Mononuclear cell (primary cell): ENCODE results near the gene NOL8. TPM values are rescaled to one million over a fixed set of nuclear protein-coding genes. Genes with fewer than 3 reads are reported as not detected.
A peak's percentile ranks its signal among the peaks of the same experiment; 100 is the strongest.

Source experiments
- H3K27me3 ChIP-seq: 2 replicates; pipeline ENCODE4 v1.6.0; 2011; ENCODE audit warnings: low read length, control low read depth; ENCODE audit not compliant: insufficient read depth
- H3K4me1 ChIP-seq: 2 replicates; pipeline ENCODE4 v1.5.1; 2011; ENCODE audit warnings: mild to moderate bottlenecking, low read length, control low read depth; ENCODE audit not compliant: insufficient read depth
- H3K4me3 ChIP-seq: 2 replicates; pipeline ENCODE4 v1.5.1; 2011; ENCODE audit warnings: mild to moderate bottlenecking, low read length, moderate library complexity
- H3K9me3 ChIP-seq: 2 replicates; pipeline ENCODE4 v1.5.1; 2011; ENCODE audit warnings: low read depth, mild to moderate bottlenecking, control low read depth, low read length
- total RNA-seq: library from RNA; depleted of rRNA; stranded (reverse); fragments of >200 nt; gene quantifications from one replicate; pipeline ENCODE4 v1.2.3, GENCODE V29; 2012

NOL8 gene
- total RNA-seq, 1 donor, result 34.2 TPM

- no peaks in the 10 kb centered on the region for H3K9me3 ChIP-seq
- no peak overlapping the region for H3K4me3 ChIP-seq
- no peaks in the 10 kb centered on the region for H3K27me3 ChIP-seq
- peaks cover 23% of the 10 kb centered on the region for H3K4me1 ChIP-seq
These were observed 2.2 kb upstream of the NOL8 start for GRCh38 chr9:92327283-92327850.

GRCh38 chr9:92325991-92326500 is 896 bp upstream of the NOL8 start:
- Histone ChIP-seq H3K4me1 (peaks cover 23% of the 10 kb centered on the region), H3K27me3 (no peaks in the 10 kb centered on the region), H3K4me3 (peak overlapping the region; percentile 80), H3K9me3 (no peaks in the 10 kb centered on the region)

GRCh38 chr9:92324889-92325268 is 271 bp downstream of the NOL8 start:
- Histone ChIP-seq H3K27me3 (no peaks in the 10 kb centered on the region), H3K4me1 (peaks cover 23% of the 10 kb centered on the region), H3K4me3 (peak overlapping the region; percentile 80), H3K9me3 (no peaks in the 10 kb centered on the region)

GRCh38 chr9:92324431-92324830 is 719 bp downstream of the NOL8 start:
- Histone ChIP-seq H3K4me1 (peaks cover 23% of the 10 kb centered on the region), H3K4me3 (peak overlapping the region; percentile 80), H3K9me3 (no peaks in the 10 kb centered on the region), H3K27me3 (no peaks in the 10 kb centered on the region)

GRCh38 chr9:92315456-92315855 is 9.7 kb downstream of the NOL8 start:
- Histone ChIP-seq H3K27me3 (no peaks in the 10 kb centered on the region), H3K4me3 (no peak overlapping the region), H3K4me1 (no peaks in the 10 kb centered on the region), H3K9me3 (no peaks in the 10 kb centered on the region)

GRCh38 chr9:92313624-92314012 is 11.5 kb downstream of the NOL8 start:
- Histone ChIP-seq H3K27me3 (no peaks in the 10 kb centered on the region), H3K4me3 (no peak overlapping the region), H3K4me1 (no peaks in the 10 kb centered on the region), H3K9me3 (no peaks in the 10 kb centered on the region)

GRCh38 chr9:92312887-92313623 is 12.1 kb downstream of the NOL8 start:
- Histone ChIP-seq H3K27me3 (no peaks in the 10 kb centered on the region), H3K9me3 (no peaks in the 10 kb centered on the region), H3K4me3 (no peak overlapping the region), H3K4me1 (no peaks in the 10 kb centered on the region)

- no peaks in the 10 kb centered on the region for H3K4me1 ChIP-seq
- H3K4me3 ChIP-seq, result no peak overlapping the region
- no peaks in the 10 kb centered on the region for H3K9me3 ChIP-seq
- no peaks in the 10 kb centered on the region for H3K27me3 ChIP-seq
These were observed 14.6 kb downstream of the NOL8 start for GRCh38 chr9:92310562-92310961.

GRCh38 chr9:92308893-92309292 is 16.3 kb downstream of the NOL8 start:
- Histone ChIP-seq H3K4me1 (no peaks in the 10 kb centered on the region), H3K4me3 (no peak overlapping the region), H3K27me3 (no peaks in the 10 kb centered on the region)

GRCh38 chr9:92300936-92301335 is 24.2 kb downstream of the NOL8 start:
- Histone ChIP-seq H3K9me3 (no peaks in the 10 kb centered on the region), H3K27me3 (no peaks in the 10 kb centered on the region), H3K4me1 (no peaks in the 10 kb centered on the region), H3K4me3 (no peak overlapping the region)

More at GRCh38 chr9:92308893-92309292, 16.3 kb downstream of the NOL8 start:
- no peaks in the 10 kb centered on the region for H3K9me3 ChIP-seq

- peaks cover 8% of the 10 kb centered on the region for H3K4me1 ChIP-seq
- H3K9me3 ChIP-seq, result no peaks in the 10 kb centered on the region
- no peaks in the 10 kb centered on the region for H3K27me3 ChIP-seq
- no peak overlapping the region for H3K4me3 ChIP-seq
These were observed 26.0 kb downstream of the NOL8 start for GRCh38 chr9:92299116-92299515.

GRCh38 chr9:92298036-92298435 is 27.1 kb downstream of the NOL8 start:
- H3K4me3 ChIP-seq, result no peak overlapping the region

GRCh38 chr9:92297611-92298010 is 27.5 kb downstream of the NOL8 start:
- Histone ChIP-seq H3K9me3 (no peaks in the 10 kb centered on the region), H3K4me3 (no peak overlapping the region), H3K4me1 (peaks cover 13% of the 10 kb centered on the region), H3K27me3 (no peaks in the 10 kb centered on the region)

More at GRCh38 chr9:92298036-92298435, 27.1 kb downstream of the NOL8 start:
- Histone ChIP-seq H3K4me1 (peaks cover 9% of the 10 kb centered on the region), H3K27me3 (no peaks in the 10 kb centered on the region), H3K9me3 (no peaks in the 10 kb centered on the region)

- H3K27me3 ChIP-seq, result no peaks in the 10 kb centered on the region
- H3K9me3 ChIP-seq, result no peaks in the 10 kb centered on the region
- no peak overlapping the region for H3K4me3 ChIP-seq
- peaks cover 25% of the 10 kb centered on the region for H3K4me1 ChIP-seq
These were observed 29.3 kb downstream of the NOL8 start for GRCh38 chr9:92295827-92296258.

GRCh38 chr9:92295240-92295790 is 29.8 kb downstream of the NOL8 start:
- no peaks in the 10 kb centered on the region for H3K9me3 ChIP-seq
- H3K4me1 ChIP-seq, result peaks cover 25% of the 10 kb centered on the region
- H3K4me3 ChIP-seq, result no peak overlapping the region
- no peaks in the 10 kb centered on the region for H3K27me3 ChIP-seq
